Activated T-cell treated with anti-CD3 and anti-CD28 coated beads, Interleukin-2, amount 50 U/mL, for 48 hours (primary cell): ENCODE data around the gene PLK2.

ENCODE experiments used
- DNase-seq, 2 experiments: peaks; one replicate each; pipeline ENCODE4 v3.0.0-alpha.2; 2020

The PLK2 gene

GRCh38 chr5:58477760-58478376 is 18.0 kb upstream of the PLK2 start:
- no peak for DNase-seq

GRCh38 chr5:58475404-58475803 is 15.5 kb upstream of the PLK2 start:
- DNase-seq = no peak

- DNase-seq = no peak
Observed at GRCh38 chr5:58469896-58470295, 10.0 kb upstream of the PLK2 start.

- peak; percentile 22 to 26 for DNase-seq
Observed at GRCh38 chr5:58466939-58467338, 7.1 kb upstream of the PLK2 start.

- no peak for DNase-seq
Observed at GRCh38 chr5:58462623-58463230, 2.8 kb upstream of the PLK2 start.

GRCh38 chr5:58462154-58462553 is 2.3 kb upstream of the PLK2 start:
- no peak for DNase-seq

- peak; percentile 94 to 97 for DNase-seq
Observed at GRCh38 chr5:58460732-58461286, 923 bp upstream of the PLK2 start.

- DNase-seq = no peak
Observed at GRCh38 chr5:58459146-58460001, 512 bp downstream of the PLK2 start.

GRCh38 chr5:58458743-58459145 is 1.1 kb downstream of the PLK2 start:
- DNase-seq = no peak

- no peak for DNase-seq
Observed at GRCh38 chr5:58458141-58458742, 1.6 kb downstream of the PLK2 start.

- no peak for DNase-seq
Observed at GRCh38 chr5:58457050-58457449, 2.8 kb downstream of the PLK2 start.

- DNase-seq = no peak
Observed at GRCh38 chr5:58456486-58456885, 3.4 kb downstream of the PLK2 start.

- no peak for DNase-seq
Observed at GRCh38 chr5:58456026-58456425, 3.9 kb downstream of the PLK2 start.

GRCh38 chr5:58455480-58455879 is 4.4 kb downstream of the PLK2 start:
- DNase-seq = no peak

GRCh38 chr5:58455066-58455465 is 4.8 kb downstream of the PLK2 start:
- no peak for DNase-seq

- DNase-seq = no peak
Observed at GRCh38 chr5:58454025-58454424, 5.9 kb downstream of the PLK2 start.

GRCh38 chr5:58453306-58453705 is 6.6 kb downstream of the PLK2 start:
- no peak for DNase-seq

GRCh38 chr5:58452566-58453258 is 7.2 kb downstream of the PLK2 start:
- no peak for DNase-seq

- no peak for DNase-seq
Observed at GRCh38 chr5:58451732-58452565, 7.9 kb downstream of the PLK2 start.

- no peak for DNase-seq
Observed at GRCh38 chr5:58450811-58451629, 8.9 kb downstream of the PLK2 start.

- DNase-seq = no peak
Observed at GRCh38 chr5:58450018-58450417, 9.9 kb downstream of the PLK2 start.
